GM19455 (cell line): ENCODE results near the gene ZNF232.
"Not testable (repeated sequence)": the region's sequence is repeated elsewhere in the genome, so short reads cannot be mapped to it uniquely, and the experiment has no call there.

Source experiments
- ATAC-seq: cut with Tn5 transposase; IDR thresholded peaks from one replicate; pipeline ENCODE4 v1.9.1; 2021; ENCODE audit not compliant: unreplicated experiment

ZNF232 gene

GRCh38 chr17:5099271-5099670 is 12.4 kb downstream of the ZNF232 start:
- no peak for ATAC-seq

GRCh38 chr17:5097101-5097834 is 14.4 kb downstream of the ZNF232 start:
- ATAC-seq: no peak

DNA sequence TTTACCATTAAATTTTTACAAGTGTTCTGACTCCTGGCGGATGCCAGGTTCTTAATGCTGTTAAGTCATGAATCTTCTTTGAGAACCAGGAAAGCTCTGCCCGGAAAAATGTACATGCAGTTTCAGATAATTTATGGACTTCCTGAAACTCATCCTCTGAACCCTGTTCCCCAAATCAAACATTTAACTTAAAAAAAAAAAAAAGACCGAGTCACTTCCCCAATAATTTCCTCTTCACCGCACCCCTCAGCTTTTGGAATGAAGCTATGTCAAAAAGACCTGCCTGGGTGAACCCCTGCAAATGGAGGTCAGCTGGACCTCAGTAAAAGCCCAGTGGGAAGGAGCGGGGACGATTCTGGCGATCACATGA is 15.0 kb downstream of the ZNF232 start:
- no peak for ATAC-seq

DNA sequence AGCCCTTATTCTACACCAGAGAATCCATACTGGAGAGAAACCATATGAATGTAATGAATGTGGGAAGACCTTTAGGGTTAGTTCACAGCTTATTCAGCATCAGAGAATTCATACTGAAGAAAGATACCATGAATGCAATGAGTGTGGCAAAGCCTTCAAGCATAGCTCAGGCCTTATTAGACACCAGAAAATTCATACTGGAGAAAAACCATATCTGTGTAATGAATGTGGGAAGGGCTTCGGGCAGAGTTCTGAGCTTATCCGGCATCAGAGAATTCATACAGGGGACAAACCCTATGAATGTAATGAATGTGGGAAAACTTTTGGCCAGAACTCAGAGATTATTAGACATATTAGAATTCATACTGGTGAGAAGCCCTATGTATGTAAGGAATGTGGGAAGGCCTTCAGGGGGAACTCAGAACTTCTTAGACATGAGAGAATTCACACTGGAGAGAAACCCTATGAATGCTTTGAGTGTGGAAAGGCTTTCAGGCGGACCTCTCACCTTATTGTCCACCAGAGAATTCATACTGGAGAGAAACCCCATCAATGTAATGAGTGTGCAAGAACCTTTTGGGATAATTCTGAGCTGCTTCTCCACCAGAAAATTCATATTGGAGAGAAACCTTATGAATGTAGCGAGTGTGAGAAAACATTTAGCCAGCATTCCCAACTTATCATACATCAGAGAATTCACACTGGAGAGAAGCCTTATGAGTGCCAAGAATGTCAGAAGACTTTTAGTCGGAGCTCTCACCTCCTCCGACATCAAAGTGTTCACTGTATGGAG is 19.3 kb downstream of the ZNF232 start:
- no peak for ATAC-seq

- no peak for ATAC-seq
These were observed 31.1 kb downstream of the ZNF232 start for GRCh38 chr17:5080591-5080990.

DNA sequence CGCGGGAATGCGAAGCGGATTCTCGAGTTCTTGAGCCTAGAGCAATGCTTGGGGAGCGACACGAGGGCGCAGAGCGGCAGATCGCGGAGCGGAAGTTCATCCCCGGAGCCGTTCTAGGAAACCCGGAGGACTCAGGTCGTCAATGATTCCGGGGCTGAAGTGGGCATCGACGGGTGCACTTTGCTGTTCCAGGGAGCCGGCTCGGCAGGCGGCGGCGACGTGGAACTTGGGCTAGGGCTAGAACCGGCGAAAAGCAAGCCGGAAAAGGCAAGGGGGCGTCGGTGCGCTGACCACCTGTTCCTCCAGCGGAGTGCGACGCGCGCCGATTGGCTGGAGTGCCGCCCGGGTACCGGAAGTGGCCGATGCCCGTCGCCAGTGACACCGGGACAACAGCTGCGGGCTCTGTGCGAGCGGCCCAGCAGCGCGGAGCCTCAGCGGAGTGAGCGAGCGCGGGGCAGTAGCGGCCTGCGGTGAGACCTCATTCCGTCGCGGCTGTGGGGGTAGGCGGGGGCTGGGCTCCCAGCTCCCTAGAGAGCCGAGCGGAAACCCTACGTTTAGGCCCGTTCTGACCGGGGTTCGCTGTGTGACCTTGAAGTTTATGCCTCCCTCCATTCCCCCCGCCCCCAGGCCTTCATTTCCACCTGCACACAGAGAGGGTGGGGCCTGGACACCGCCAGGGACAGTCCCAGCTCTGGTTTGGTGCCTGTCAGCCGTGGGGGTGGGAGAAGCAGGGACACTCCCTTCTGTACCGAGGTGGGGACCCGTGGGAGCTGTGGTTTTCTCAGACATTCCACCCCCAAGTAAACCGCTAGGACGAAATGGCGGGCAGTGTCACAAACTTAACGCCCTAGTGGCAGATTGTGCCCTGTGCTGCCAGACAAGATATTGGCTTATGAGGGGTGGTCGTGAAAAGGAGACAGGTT is 33.3 kb downstream of the ZNF232 start, which contains the start of gene ZFP3:
Gene ZFP3 (plus strand): TSS at position 362 of the 923 bp plus-strand sequence. CDS start 13,038 bp downstream, outside the sequence.
- peak; percentile 82 for ATAC-seq

- no peak for ATAC-seq
These were observed 33.9 kb downstream of the ZNF232 start for GRCh38 chr17:5077781-5078105.

- not testable (repeated sequence) for ATAC-seq
These were observed 34.4 kb downstream of the ZNF232 start for GRCh38 chr17:5077275-5077674.

DNA sequence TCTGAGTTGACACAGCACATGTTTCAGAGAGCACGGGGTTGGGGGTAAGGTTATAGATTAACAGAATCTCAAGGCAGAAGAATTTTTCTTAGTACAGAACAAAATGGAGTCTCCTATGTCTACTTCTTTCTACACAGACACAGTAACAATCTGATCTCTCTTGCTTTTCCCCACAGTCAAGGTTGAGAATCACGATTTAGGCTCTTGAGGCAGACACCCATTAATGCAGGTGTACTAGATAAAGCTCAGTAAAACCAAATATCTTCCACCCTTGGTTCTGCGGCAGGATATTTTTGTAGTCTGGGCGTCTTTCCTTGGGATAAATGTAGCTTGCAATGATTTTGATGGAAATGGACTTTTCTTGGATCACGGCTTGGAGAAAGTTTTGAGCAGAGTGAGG is 36.2 kb downstream of the ZNF232 start:
- not testable (repeated sequence) for ATAC-seq

- no peak for ATAC-seq
These were observed 42.0 kb downstream of the ZNF232 start for GRCh38 chr17:5069724-5070123.

DNA sequence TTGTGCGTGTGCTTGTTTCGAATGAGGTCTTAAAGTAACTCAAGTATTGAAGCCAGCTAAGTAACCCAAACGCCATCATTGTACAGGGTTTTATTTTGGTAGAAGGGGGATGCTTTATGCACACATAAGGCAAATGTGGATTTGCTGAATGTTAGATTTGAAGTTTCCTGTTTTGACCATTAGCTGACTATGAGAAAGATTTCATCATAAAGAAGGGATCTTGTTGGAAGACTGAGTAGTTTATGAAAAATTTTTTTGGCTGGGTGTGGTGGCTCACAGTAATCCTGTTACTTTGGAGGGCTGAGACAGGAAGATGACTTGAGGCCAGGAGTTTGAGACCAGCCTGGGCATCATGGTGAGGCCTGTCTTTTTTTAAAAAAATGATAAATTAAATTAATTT is 43.4 kb downstream of the ZNF232 start:
- no peak for ATAC-seq

DNA sequence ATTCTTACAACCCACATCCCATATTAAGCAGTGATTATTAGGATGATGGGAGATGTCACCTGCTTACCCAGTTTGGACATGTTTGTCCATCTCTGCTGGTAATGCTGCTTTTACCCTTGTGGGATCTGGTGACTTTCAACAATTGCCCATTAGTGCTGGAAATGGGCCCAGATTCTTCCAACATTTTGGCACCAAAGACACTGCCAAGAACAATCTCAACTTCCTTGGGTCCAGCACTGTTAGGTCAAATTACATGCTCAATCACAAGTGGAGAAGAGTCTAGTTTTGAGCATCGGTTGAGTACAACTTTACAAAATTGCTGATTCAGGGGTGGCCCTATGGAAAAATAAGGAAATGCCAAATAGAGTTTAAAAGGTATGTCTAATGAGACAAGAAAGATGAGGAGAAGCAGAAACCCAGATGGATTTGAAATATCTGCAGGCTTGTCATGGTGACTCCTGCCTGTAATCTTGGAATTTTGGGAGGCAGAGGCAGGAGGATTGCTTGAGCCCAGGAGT is 46.4 kb downstream of the ZNF232 start:
- ATAC-seq: no peak
